Heart left ventricle (tissue), 13 donors: ENCODE results near the gene BMPER.

Experiments used
- POLR2A ChIP-seq, 2 donors: fragments of 450-650 bp; IDR thresholded peaks; one replicate each; pipeline ENCODE4 v1.6.1; 2017; ENCODE audit warnings: antibody characterized with exemption in 2 of 2, mild to moderate bottlenecking in 2 of 2, moderate library complexity in 2 of 2
- TF ChIP-seq, protein P1 (sequence below), 12 donors: fragments of 200-600 bp; sonication (generic) in 4 of 12; IDR thresholded peaks; one replicate each; pipeline versions ENCODE4 v1.5.0 to v1.8.0; 2018 to 2022; ENCODE audit warnings: antibody characterized with exemption in 12 of 12, mild to moderate bottlenecking in 5 of 12
- donor health status: ischemic (EF 13 %, LVEDD 7.1; RV severe dilation, severe dysfunction).
- donor health status: DM: no; HTN: yes; CAD: no.
- donor health status: DM: no; HTN: no; CAD: no.
- donor health status: ischemic (EF 25% LVEDD 6.9; RV normal size, moderate dysfunction).
- donor health status: ischemic (EF 25% LVEDD 5.7; RV mildly dilated, moderate dysfunction).
- donor health status: ischemic (EF 35%, LVEDD 5.7; RV mildly dilated, moderate dysfunction).
- donor health status: nonischemic (EF 11% LVEDD 7.7; RV severe dilation, severe dysfunction).
- donor health status: DM: yes; HTN: yes; CAD: no.
- donor health status: PGD.
- donor health status: ischemic (EF 29% LVEDD 5.4; RV normal size, mild dysfunction).
- donor health status: nonischemic (EF 23%, LVEDD 6.1; RV moderate dilation, normal function).

DNA sequence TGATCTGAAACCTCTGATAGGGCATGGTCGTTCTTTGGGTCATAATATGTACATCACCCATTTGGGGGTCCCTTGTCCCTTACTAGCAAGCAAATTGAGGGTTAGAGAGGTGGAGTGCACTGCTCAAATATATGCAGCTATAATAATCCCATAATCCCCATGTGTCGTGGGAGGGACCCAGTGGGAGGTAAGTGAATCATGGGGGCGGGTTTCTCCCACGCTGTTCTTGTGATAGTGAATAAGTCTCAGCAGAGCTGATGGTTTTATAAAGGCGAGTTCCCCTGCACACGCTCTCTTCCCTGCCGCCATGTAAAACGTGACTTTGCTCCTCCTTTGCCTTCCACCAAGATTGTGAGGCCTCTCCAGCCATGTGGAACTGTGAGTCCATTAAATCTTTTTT is 262.7 kb downstream of the BMPER start:
- TF ChIP-seq, protein P1, sequence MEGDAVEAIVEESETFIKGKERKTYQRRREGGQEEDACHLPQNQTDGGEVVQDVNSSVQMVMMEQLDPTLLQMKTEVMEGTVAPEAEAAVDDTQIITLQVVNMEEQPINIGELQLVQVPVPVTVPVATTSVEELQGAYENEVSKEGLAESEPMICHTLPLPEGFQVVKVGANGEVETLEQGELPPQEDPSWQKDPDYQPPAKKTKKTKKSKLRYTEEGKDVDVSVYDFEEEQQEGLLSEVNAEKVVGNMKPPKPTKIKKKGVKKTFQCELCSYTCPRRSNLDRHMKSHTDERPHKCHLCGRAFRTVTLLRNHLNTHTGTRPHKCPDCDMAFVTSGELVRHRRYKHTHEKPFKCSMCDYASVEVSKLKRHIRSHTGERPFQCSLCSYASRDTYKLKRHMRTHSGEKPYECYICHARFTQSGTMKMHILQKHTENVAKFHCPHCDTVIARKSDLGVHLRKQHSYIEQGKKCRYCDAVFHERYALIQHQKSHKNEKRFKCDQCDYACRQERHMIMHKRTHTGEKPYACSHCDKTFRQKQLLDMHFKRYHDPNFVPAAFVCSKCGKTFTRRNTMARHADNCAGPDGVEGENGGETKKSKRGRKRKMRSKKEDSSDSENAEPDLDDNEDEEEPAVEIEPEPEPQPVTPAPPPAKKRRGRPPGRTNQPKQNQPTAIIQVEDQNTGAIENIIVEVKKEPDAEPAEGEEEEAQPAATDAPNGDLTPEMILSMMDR (IDR thresholded peaks at IDR 0.05): no peak
- TF ChIP-seq POLR2A (IDR thresholded peaks at IDR 0.05): no peak
